GM23338 (cell line): ENCODE measurements around the gene PEX12. TPM values are rescaled to one million over a fixed set of nuclear protein-coding genes. Genes with fewer than 3 reads are reported as not detected.

Experiments
- ATAC-seq: fragments of 200-7000 bp; cut with Tn5 transposase; 3 replicates; pipeline ENCODE4 v1.9.1; 2020
- DNase-seq: peaks from one replicate; pipeline ENCODE4 v3.0.0-alpha.2; 2015; ENCODE audit warnings: low spot score
- H2AFZ ChIP-seq: fragments of 200-600 bp; sonication (generic); 2 replicates; pipeline ENCODE4 v1.8.0; 2016; ENCODE audit warnings: antibody characterized with exemption, mild to moderate bottlenecking, moderate library complexity
- H3F3A ChIP-seq: fragments of 200-600 bp; sonication (generic); replicated peaks from 2 replicates; pipeline ENCODE4 v1.8.0; 2017; ENCODE audit warnings: antibody characterized with exemption, mixed run types, low read depth
- H3K27ac ChIP-seq: fragments of 200-600 bp; sonication (generic); 2 replicates; pipeline ENCODE4 v1.6.1; 2016; ENCODE audit warnings: low read depth
- H3K27me3 ChIP-seq: fragments of 200-600 bp; sonication (generic); 2 replicates; pipeline ENCODE4 v1.8.0; 2016; ENCODE audit warnings: mild to moderate bottlenecking, mixed run types, moderate library complexity; ENCODE audit not compliant: insufficient read depth
- H3K36me3 ChIP-seq: fragments of 200-600 bp; sonication (generic); 2 replicates; pipeline ENCODE4 v1.8.0; 2016; ENCODE audit warnings: mild to moderate bottlenecking; ENCODE audit not compliant: insufficient read depth
- H3K4me1 ChIP-seq: fragments of 200-600 bp; sonication (generic); 2 replicates; pipeline ENCODE4 v1.8.0; 2016; ENCODE audit warnings: mild to moderate bottlenecking, moderate library complexity; ENCODE audit not compliant: insufficient read depth
- H3K4me2 ChIP-seq: fragments of 200-600 bp; sonication (generic); 2 replicates; pipeline ENCODE4 v1.7.1; 2017; ENCODE audit warnings: mixed run types
- H3K4me3 ChIP-seq: fragments of 200-600 bp; sonication (generic); 2 replicates; pipeline ENCODE4 v1.6.1; 2016; ENCODE audit warnings: mixed run types
- H3K79me2 ChIP-seq: fragments of 200-600 bp; sonication (generic); replicated peaks from 2 replicates; pipeline ENCODE4 v1.8.0; 2017; ENCODE audit warnings: mild to moderate bottlenecking; ENCODE audit not compliant: insufficient read depth
- H3K9me2 ChIP-seq: fragments of 200-600 bp; sonication (generic); 2 replicates; pipeline ENCODE4 v1.8.0; 2017; ENCODE audit not compliant: insufficient read depth
- H4K20me1 ChIP-seq: fragments of 200-600 bp; sonication (generic); replicated peaks from 2 replicates; pipeline ENCODE4 v1.8.0; 2017; ENCODE audit warnings: mild to moderate bottlenecking; ENCODE audit not compliant: insufficient read depth
- H3K27ac Mint-ChIP-seq: 2 replicates; pipeline ENCODE4 v1.8.0; 2020; ENCODE audit warnings: inconsistent platforms, mild to moderate bottlenecking, moderate library complexity, mixed read lengths
- H3K27me3 Mint-ChIP-seq: 3 replicates; pipeline ENCODE4 v1.8.0; 2022; ENCODE audit warnings: low read depth, mild to moderate bottlenecking, moderate library complexity, mixed read lengths, inconsistent platforms; ENCODE audit not compliant: insufficient read depth, poor library complexity
- H3K36me3 Mint-ChIP-seq: 3 replicates; pipeline ENCODE4 v1.8.0; 2021; ENCODE audit warnings: low read depth, mild to moderate bottlenecking, inconsistent platforms, moderate library complexity, mixed read lengths
- H3K4me1 Mint-ChIP-seq: 3 replicates; pipeline ENCODE4 v1.8.0; 2020; ENCODE audit warnings: mild to moderate bottlenecking, inconsistent platforms, mixed read lengths
- H3K4me3 Mint-ChIP-seq: 3 replicates; pipeline ENCODE4 v1.8.0; 2021; ENCODE audit warnings: moderate library complexity, mild to moderate bottlenecking, inconsistent platforms, mixed read lengths
- H3K9me3 Mint-ChIP-seq: 3 replicates; pipeline ENCODE4 v1.8.0; 2020; ENCODE audit warnings: moderate library complexity, mild to moderate bottlenecking, inconsistent platforms, mixed read lengths
- CREB1 ChIP-seq: fragments of 250-450 bp; sonication (Bioruptor Pico); IDR thresholded peaks from 2 replicates; pipeline ENCODE4 v1.5.0; 2020; ENCODE audit warnings: low read depth, mild to moderate bottlenecking, moderate library complexity
- EZH2 ChIP-seq: fragments of 200-600 bp; sonication (generic); IDR thresholded peaks from one replicate; pipeline ENCODE4 v1.8.0; 2017; ENCODE audit warnings: antibody characterized with exemption, mild to moderate bottlenecking, low read depth; ENCODE audit not compliant: unreplicated experiment
- EZH2phosphoT487 ChIP-seq: fragments of 200-600 bp; sonication (generic); IDR thresholded peaks from one replicate; pipeline ENCODE4 v1.8.1; 2018; ENCODE audit warnings: antibody characterized with exemption; ENCODE audit not compliant: unreplicated experiment
- JUNB ChIP-seq: IDR thresholded peaks from one replicate; pipeline ENCODE4 v1.6.1; 2016; ENCODE audit warnings: antibody characterized with exemption; ENCODE audit not compliant: unreplicated experiment
- NANOG ChIP-seq: IDR thresholded peaks from 2 replicates; pipeline ENCODE4 v1.6.1; 2016; ENCODE audit warnings: antibody characterized with exemption, borderline replicate concordance
- POLR2AphosphoS5 ChIP-seq: IDR thresholded peaks from 2 replicates; pipeline ENCODE4 v1.6.1; 2016; ENCODE audit warnings: antibody characterized with exemption, low read depth
- STAT1 ChIP-seq: IDR thresholded peaks from one replicate; pipeline ENCODE4 v1.6.1; 2016; ENCODE audit warnings: antibody characterized with exemption; ENCODE audit not compliant: unreplicated experiment
- ZNF114 ChIP-seq: fragments of 250-450 bp; sonication (Bioruptor Pico); IDR thresholded peaks from 2 replicates; pipeline ENCODE4 v1.5.0; 2020; ENCODE audit warnings: mild to moderate bottlenecking, moderate library complexity
- ZNF331 ChIP-seq: fragments of 250-450 bp; sonication (Bioruptor Pico); IDR thresholded peaks from 2 replicates; pipeline ENCODE4 v1.5.0; 2020; ENCODE audit warnings: low read depth, mild to moderate bottlenecking, moderate library complexity
- polyA plus RNA-seq: library from polyadenylated mRNA; unstranded; fragments of >200 nt; fragmentation: Nextera tagmentation; extraction: Ambion mirVana; gene quantifications from 2 replicates; pipeline ENCODE4 v1.2.1, GENCODE V29; 2016
- total RNA-seq: library from RNA; depleted of rRNA; stranded (reverse); fragments of >200 nt; shearing (Covaris generic); gene quantifications from 2 replicates; pipeline ENCODE4 v1.2.3, GENCODE V29; 2014
- TF ChIP-seq, protein P1 (sequence below): IDR thresholded peaks from one replicate; pipeline ENCODE4 v1.6.1; 2018; ENCODE audit warnings: antibody characterized with exemption; ENCODE audit not compliant: unreplicated experiment
- TF ChIP-seq, protein P2 (sequence below): fragments of 250-450 bp; sonication (Bioruptor Pico); IDR thresholded peaks from 2 replicates; pipeline ENCODE4 v1.5.0; 2020; ENCODE audit warnings: mild to moderate bottlenecking, moderate library complexity
- TF ChIP-seq, protein P3 (sequence below): IDR thresholded peaks from 2 replicates; pipeline ENCODE4 v1.6.1; 2016; ENCODE audit warnings: antibody characterized with exemption
- TF ChIP-seq, protein P4 (sequence below), 2 experiments: fragments of 200-600 bp in 1 of 2; sonication (generic) in 1 of 2; conservative IDR thresholded peaks; 2 replicates each; pipeline versions ENCODE4 v1.5.1 to v1.6.1; 2016 to 2017; ENCODE audit warnings: antibody characterized with exemption in 2 of 2, low read depth in 2 of 2, mild to moderate bottlenecking in 2 of 2, moderate library complexity in 1 of 2

The PEX12 gene
- total and polyA plus RNA-seq, 2 experiments from 2014 or later = 1.5 to 1.9 TPM

DNA sequence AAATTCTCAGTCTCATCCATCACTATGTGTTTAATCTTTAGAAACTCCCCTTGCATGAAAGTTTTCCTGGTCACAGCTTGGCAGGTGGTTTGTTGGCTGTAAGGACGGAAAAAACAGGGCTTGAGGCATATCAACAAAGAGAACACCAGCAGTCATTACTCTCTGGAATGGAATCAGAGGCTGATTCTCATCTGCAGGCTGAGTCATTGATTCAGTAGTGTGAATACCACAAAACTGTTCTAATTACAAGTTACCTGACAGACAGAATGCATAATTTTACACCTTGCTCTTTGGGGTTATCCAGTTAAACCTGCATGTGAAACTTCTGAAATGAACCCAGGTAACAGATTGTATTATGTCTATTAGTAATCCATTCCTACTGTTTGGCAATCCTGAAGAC, 29.4 kb downstream of the PEX12 start:
- no peak overlapping the region for H3K27ac Mint-ChIP-seq
- Histone ChIP-seq H3K4me1 (no peaks in the 10 kb centered on the region), H3K4me2 (no peak overlapping the region), H3K27me3 (peaks cover 13% of the 10 kb centered on the region; the same call in 1 of the 2 replicates), H3K9me2 (no peaks in the 10 kb centered on the region), H3K27ac (no peak overlapping the region), H3K79me2 (no peaks in the 10 kb centered on the region), H2AFZ (no peak overlapping the region), H3F3A (no peaks in the 10 kb centered on the region), H4K20me1 (no peaks in the 10 kb centered on the region), H3K36me3 (no peaks in the 10 kb centered on the region), H3K4me3 (no peak overlapping the region)
- H3K27me3 Mint-ChIP-seq = no peaks in the 10 kb centered on the region
- no peaks in the 10 kb centered on the region for H3K36me3 Mint-ChIP-seq
- TF ChIP-seq, protein P1, sequence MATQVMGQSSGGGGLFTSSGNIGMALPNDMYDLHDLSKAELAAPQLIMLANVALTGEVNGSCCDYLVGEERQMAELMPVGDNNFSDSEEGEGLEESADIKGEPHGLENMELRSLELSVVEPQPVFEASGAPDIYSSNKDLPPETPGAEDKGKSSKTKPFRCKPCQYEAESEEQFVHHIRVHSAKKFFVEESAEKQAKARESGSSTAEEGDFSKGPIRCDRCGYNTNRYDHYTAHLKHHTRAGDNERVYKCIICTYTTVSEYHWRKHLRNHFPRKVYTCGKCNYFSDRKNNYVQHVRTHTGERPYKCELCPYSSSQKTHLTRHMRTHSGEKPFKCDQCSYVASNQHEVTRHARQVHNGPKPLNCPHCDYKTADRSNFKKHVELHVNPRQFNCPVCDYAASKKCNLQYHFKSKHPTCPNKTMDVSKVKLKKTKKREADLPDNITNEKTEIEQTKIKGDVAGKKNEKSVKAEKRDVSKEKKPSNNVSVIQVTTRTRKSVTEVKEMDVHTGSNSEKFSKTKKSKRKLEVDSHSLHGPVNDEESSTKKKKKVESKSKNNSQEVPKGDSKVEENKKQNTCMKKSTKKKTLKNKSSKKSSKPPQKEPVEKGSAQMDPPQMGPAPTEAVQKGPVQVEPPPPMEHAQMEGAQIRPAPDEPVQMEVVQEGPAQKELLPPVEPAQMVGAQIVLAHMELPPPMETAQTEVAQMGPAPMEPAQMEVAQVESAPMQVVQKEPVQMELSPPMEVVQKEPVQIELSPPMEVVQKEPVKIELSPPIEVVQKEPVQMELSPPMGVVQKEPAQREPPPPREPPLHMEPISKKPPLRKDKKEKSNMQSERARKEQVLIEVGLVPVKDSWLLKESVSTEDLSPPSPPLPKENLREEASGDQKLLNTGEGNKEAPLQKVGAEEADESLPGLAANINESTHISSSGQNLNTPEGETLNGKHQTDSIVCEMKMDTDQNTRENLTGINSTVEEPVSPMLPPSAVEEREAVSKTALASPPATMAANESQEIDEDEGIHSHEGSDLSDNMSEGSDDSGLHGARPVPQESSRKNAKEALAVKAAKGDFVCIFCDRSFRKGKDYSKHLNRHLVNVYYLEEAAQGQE = no peak
- no peak for TF ChIP-seq JUNB
- TF ChIP-seq NANOG = no peak
- TF ChIP-seq STAT1 = no peak
- TF ChIP-seq EZH2phosphoT487 = no peak
- no peak for TF ChIP-seq ZNF114 (CRISPR knock-in tag)
- TF ChIP-seq, protein P2, sequence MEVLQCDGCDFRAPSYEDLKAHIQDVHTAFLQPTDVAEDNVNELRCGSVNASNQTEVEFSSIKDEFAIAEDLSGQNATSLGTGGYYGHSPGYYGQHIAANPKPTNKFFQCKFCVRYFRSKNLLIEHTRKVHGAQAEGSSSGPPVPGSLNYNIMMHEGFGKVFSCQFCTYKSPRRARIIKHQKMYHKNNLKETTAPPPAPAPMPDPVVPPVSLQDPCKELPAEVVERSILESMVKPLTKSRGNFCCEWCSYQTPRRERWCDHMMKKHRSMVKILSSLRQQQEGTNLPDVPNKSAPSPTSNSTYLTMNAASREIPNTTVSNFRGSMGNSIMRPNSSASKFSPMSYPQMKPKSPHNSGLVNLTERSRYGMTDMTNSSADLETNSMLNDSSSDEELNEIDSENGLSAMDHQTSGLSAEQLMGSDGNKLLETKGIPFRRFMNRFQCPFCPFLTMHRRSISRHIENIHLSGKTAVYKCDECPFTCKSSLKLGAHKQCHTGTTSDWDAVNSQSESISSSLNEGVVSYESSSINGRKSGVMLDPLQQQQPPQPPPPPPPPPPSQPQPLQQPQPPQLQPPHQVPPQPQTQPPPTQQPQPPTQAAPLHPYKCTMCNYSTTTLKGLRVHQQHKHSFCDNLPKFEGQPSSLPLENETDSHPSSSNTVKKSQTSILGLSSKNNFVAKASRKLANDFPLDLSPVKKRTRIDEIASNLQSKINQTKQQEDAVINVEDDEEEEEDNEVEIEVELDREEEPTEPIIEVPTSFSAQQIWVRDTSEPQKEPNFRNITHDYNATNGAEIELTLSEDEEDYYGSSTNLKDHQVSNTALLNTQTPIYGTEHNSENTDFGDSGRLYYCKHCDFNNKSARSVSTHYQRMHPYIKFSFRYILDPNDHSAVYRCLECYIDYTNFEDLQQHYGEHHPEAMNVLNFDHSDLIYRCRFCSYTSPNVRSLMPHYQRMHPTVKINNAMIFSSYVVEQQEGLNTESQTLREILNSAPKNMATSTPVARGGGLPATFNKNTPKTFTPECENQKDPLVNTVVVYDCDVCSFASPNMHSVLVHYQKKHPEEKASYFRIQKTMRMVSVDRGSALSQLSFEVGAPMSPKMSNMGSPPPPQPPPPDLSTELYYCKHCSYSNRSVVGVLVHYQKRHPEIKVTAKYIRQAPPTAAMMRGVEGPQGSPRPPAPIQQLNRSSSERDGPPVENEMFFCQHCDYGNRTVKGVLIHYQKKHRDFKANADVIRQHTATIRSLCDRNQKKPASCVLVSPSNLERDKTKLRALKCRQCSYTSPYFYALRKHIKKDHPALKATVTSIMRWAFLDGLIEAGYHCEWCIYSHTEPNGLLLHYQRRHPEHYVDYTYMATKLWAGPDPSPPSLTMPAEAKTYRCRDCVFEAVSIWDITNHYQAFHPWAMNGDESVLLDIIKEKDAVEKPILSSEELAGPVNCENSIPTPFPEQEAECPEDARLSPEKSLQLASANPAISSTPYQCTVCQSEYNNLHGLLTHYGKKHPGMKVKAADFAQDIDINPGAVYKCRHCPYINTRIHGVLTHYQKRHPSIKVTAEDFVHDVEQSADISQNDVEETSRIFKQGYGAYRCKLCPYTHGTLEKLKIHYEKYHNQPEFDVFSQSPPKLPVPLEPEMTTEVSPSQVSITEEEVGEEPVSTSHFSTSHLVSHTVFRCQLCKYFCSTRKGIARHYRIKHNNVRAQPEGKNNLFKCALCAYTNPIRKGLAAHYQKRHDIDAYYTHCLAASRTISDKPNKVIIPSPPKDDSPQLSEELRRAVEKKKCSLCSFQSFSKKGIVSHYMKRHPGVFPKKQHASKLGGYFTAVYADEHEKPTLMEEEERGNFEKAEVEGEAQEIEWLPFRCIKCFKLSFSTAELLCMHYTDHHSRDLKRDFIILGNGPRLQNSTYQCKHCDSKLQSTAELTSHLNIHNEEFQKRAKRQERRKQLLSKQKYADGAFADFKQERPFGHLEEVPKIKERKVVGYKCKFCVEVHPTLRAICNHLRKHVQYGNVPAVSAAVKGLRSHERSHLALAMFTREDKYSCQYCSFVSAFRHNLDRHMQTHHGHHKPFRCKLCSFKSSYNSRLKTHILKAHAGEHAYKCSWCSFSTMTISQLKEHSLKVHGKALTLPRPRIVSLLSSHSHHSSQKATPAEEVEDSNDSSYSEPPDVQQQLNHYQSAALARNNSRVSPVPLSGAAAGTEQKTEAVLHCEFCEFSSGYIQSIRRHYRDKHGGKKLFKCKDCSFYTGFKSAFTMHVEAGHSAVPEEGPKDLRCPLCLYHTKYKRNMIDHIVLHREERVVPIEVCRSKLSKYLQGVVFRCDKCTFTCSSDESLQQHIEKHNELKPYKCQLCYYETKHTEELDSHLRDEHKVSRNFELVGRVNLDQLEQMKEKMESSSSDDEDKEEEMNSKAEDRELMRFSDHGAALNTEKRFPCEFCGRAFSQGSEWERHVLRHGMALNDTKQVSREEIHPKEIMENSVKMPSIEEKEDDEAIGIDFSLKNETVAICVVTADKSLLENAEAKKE = no peak
- TF ChIP-seq ZNF331 (CRISPR knock-in tag) = no peak
- TF ChIP-seq, protein P3, sequence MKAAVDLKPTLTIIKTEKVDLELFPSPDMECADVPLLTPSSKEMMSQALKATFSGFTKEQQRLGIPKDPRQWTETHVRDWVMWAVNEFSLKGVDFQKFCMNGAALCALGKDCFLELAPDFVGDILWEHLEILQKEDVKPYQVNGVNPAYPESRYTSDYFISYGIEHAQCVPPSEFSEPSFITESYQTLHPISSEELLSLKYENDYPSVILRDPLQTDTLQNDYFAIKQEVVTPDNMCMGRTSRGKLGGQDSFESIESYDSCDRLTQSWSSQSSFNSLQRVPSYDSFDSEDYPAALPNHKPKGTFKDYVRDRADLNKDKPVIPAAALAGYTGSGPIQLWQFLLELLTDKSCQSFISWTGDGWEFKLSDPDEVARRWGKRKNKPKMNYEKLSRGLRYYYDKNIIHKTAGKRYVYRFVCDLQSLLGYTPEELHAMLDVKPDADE = no peak
- no peak for TF ChIP-seq POLR2AphosphoS5
- no peak for TF ChIP-seq EZH2
- TF ChIP-seq, protein P4, sequence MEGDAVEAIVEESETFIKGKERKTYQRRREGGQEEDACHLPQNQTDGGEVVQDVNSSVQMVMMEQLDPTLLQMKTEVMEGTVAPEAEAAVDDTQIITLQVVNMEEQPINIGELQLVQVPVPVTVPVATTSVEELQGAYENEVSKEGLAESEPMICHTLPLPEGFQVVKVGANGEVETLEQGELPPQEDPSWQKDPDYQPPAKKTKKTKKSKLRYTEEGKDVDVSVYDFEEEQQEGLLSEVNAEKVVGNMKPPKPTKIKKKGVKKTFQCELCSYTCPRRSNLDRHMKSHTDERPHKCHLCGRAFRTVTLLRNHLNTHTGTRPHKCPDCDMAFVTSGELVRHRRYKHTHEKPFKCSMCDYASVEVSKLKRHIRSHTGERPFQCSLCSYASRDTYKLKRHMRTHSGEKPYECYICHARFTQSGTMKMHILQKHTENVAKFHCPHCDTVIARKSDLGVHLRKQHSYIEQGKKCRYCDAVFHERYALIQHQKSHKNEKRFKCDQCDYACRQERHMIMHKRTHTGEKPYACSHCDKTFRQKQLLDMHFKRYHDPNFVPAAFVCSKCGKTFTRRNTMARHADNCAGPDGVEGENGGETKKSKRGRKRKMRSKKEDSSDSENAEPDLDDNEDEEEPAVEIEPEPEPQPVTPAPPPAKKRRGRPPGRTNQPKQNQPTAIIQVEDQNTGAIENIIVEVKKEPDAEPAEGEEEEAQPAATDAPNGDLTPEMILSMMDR (conservative IDR thresholded peaks at IDR 0.05; ENCODE audit: low read depth in 2 of 2) = no peak
- no peak for TF ChIP-seq CREB1 (CRISPR knock-in tag)
- H3K4me1 Mint-ChIP-seq = peaks cover 5% of the 10 kb centered on the region; the same call in 2 of the 3 replicates
- H3K4me3 Mint-ChIP-seq = no peak overlapping the region
- DNase-seq (no peak), ATAC-seq (no peak)
- H3K9me3 Mint-ChIP-seq = no peaks in the 10 kb centered on the region
